HG02678 (cell line): ENCODE measurements around the gene SRPRA.
"Not testable (repeated sequence)": the region's sequence is repeated elsewhere in the genome, so short reads cannot be mapped to it uniquely, and the experiment has no call there.

Source experiments
- ATAC-seq: cut with Tn5 transposase; IDR thresholded peaks from one replicate; pipeline ENCODE4 v1.9.1; 2021; ENCODE audit warnings: mild to moderate bottlenecking, moderate library complexity; ENCODE audit not compliant: unreplicated experiment

Gene SRPRA, protein sequence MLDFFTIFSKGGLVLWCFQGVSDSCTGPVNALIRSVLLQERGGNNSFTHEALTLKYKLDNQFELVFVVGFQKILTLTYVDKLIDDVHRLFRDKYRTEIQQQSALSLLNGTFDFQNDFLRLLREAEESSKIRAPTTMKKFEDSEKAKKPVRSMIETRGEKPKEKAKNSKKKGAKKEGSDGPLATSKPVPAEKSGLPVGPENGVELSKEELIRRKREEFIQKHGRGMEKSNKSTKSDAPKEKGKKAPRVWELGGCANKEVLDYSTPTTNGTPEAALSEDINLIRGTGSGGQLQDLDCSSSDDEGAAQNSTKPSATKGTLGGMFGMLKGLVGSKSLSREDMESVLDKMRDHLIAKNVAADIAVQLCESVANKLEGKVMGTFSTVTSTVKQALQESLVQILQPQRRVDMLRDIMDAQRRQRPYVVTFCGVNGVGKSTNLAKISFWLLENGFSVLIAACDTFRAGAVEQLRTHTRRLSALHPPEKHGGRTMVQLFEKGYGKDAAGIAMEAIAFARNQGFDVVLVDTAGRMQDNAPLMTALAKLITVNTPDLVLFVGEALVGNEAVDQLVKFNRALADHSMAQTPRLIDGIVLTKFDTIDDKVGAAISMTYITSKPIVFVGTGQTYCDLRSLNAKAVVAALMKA

GRCh38 chr11:126268708-126269579 is at the start of gene SRPRA, which contains the start of gene FOXRED1:
SRPRA (minus strand) TSS chr11:126268895; CDS start chr11:126268804, 91 bp downstream.
FOXRED1 (plus strand) TSS chr11:126269154; CDS start chr11:126269207, 53 bp downstream.
- ATAC-seq = peak; percentile 99

GRCh38 chr11:126317756-126318573 is 49.3 kb upstream of the SRPRA start:
- ATAC-seq = peak; percentile 34

DNA sequence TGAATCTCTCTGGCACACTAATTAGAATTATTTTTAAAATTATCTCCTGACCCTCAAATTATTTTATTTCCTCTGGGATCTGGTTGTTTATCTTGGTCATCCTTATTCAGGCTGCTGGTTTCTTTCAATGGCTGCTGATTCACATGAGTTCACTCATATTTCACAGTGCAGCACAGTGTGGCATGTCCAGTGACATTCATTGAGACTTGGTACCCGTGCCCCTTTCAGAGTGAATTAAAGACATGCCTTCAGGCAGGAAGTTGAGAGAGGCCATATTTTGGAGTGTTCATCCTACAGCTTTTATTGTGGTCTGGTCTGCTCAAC is 48.7 kb upstream of the SRPRA start:
- ATAC-seq = no peak

DNA sequence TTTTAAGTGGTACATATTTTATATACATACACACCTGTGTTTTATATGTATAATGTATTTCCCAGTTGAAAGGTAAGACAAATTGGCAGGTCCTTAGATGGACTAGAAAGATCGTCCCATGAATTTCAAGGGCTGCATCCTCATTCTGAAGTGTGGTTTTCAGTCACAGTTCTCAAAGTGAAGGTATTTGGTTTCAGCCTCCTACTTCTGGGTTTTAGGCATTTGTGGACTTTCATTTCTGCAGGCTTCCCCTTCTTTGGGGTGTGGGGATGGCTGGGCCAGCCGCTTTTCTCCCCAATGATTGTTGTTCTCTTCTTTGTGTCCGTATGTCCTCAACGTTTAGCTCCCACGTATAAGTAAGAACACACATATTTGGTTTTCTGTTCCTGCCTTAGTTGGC is 45.1 kb upstream of the SRPRA start:
- ATAC-seq = no peak

DNA sequence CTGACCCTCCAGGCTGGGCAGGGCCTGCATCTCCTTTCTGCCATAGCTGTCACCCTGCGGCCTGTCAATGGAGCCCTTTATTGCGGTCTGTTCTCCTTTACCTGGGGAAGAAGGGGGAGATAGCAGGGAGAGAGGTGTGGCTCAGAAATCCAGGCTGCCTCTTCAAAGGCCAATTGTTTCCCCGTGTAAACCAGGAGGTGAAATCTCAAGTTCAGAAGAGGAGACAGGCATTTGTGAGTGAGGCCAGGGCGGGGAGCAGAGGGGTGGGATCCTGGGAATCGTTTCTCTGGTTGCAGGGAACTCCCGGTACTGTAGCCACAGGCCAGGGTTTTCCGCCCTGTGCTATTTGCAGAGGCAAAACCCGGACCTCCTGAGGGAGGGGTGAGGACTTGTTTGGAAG is 44.3 kb upstream of the SRPRA start:
- ATAC-seq = no peak

DNA sequence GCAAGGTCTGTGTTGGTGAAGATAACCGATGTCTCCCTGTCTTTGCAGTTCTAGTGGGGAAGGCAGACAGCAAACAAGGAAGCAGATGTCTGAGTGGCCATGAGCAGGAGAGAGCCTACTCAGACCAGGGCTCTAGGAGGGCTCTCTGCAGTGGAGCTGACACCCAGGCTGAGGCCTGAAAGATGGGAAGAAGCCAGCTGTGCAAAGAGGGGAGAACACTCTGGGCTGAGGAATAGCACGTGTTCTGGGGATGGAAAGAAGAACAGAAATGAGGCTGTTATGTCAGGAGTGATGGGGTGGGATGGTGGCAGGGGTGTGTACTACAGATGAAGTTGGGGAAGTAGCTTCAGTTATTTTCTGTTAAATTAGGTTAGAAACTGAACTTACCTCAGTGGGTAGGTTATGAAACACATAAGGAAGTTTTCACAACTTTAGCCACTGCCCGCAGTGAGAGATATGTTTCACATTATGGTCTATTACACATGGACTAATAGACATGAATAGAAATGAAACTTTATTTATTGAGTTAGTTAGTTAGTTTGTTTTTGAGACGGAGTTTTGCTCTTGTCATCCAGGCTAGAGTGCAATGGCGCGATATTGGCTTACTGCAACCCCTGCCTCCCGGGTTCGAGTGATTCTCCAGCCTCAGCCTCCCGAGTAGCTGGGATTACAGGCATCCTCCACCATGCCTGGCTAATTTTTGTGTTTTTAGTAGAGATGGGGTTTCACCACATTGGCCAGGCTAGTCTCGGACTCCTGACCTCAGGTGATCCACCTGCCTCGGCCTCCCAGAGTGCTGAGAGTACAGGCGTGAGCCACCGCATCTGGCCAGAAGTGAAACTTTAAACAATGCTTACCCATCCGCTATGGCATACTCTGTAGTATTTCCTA is 43.0 kb upstream of the SRPRA start:
- ATAC-seq = peak; percentile 61

- no peak for ATAC-seq
Observed at GRCh38 chr11:126310992-126311310, 42.3 kb upstream of the SRPRA start.

DNA sequence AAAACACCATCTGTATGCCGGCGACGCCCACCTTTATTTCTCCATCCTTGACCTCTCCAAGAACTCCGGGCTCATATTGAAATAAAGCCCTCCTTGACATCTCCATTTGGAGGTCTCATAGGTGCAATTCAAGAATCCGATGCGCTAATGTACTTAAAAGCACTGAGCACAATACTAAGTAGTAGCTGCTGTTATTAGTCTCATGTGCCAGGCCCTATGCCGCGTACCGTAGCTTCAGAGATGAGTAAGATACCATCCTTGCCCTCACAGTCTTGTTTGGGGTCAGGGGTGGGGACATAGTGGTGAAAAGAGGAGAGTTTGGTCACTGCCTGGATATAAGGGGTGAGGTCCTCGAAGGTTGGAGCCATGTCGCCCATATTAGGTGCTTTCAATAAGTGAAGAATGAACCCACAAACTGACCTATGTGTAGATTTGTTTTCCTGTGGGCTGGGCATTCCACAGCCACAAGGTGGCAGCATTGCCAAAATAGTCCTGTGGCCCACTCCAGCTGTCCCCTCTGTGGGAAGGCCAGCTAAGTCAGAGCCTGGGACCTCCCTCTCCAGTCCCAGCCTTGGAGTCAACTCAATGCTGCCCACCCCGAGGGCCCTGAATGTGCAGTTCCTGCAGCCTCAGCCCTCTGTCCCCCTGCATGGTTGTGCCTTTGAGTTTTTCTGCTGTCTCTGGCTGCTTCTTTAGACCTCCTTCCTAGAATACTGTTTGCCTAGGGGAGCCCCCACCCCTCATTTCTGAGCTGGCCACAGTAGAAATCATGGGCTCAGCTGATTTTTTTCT is 41.7 kb upstream of the SRPRA start:
- ATAC-seq = peak; percentile 33

GRCh38 chr11:126308771-126309170 is 40.1 kb upstream of the SRPRA start:
- not testable (repeated sequence) for ATAC-seq

- ATAC-seq = no peak
Observed at GRCh38 chr11:126308271-126308671, 39.6 kb upstream of the SRPRA start.

DNA sequence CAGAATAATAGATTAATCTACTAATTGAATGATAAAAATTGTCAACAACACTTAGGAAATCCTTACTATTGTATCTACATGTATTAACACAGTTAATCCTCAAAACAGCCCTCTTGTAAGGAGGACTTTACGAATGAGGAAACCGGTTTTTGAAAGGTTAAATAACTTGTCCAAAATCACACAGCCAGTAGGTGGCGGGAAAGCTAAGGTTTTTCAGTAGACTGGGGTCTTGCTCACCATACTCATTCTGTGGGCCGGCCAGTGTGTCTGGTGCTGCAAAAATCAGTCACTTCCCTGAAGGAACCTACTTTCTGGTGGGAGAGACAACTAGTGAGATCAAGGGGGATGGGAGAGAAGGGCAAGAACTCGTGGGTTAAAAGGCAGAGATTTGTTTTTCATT is 39.0 kb upstream of the SRPRA start:
- no peak for ATAC-seq

DNA sequence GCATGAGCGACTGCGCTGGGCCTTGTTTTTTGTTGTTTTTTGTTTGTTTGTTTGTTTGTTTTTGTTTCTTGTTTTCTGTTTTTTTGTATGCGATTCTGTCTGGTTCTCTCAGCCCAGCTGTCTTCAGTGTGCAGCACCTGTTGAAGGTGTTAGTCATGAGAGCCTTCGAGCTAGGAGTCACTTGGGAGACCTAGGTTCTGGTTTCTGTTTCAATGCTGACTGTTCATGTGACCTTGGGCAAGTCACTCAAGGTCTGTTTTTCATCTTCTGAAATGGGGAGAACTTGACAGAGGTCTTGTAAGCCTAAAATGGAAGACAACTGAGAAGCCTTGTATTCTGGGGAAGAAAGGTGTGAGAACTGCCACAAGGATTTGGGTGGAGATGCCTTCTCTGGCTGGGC is 37.0 kb upstream of the SRPRA start:
- ATAC-seq = peak; percentile 65

GRCh38 chr11:126304457-126305075 is 35.9 kb upstream of the SRPRA start:
- ATAC-seq = peak; percentile 4

DNA sequence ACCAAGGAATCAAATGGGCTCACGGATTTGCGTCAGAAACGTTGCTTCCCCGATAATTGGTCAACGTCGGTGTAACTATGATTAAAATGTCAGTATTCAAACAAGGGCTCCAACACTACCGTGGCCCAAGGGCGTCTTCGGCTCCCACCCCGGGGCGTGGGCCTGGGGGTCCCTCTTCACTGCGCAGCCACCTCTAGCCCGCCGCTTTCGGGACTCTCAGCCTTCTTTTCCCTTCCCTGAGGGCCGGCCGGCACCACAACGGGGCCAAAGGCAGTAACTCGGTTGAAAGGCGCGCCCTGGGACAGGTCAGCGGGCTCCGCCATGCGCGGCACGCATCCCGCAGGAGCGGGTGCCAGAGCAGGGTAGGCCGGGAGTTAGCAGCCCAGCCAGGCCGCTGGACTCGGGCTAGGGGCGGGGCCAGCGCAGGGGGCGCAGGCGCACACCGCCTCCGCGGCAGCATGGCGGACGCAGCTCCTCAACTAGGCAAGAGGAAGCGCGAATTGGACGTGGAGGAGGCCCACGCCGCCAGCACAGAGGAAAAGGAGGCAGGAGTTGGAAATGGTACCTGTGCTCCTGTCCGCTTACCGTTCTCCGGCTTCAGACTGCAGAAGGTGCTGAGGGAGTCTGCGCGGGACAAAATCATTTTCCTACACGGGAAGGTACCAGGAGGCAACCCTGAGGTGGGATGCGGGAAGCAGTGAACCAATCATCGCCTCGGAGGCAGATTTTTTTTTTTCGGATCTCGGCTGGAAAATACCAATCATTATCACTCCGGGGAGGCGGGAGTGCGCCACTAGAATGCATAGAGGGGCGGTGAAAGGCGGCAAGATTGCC is 35.1 kb upstream of the SRPRA start, which contains the start of gene DCPS:
Gene DCPS (plus strand): TSS at position 438 of the 834 bp plus-strand sequence. CDS start 21 bp downstream, at position 459.
- peak; percentile 84 for ATAC-seq

DNA sequence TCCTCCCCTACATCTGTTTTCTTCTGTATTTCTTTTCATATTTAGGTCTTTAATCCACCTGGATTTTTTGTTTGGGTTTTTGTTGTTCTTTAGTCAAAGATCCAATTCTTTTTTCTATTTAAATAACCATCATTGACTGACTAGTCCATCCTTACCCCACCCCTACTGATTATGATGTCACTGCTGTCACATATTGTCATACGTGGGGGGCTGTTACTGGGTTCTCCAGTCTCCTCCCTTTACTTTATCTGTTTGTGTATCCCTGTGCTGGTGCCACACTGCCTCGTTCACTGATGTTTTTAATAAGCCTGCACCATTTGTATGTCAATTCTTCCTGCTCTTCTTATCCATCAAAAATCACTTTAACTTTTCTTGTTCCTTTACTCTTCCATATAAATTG is 28.3 kb upstream of the SRPRA start:
- no peak for ATAC-seq

- no peak for ATAC-seq
Observed at GRCh38 chr11:126293726-126294125, 25.0 kb upstream of the SRPRA start.

DNA sequence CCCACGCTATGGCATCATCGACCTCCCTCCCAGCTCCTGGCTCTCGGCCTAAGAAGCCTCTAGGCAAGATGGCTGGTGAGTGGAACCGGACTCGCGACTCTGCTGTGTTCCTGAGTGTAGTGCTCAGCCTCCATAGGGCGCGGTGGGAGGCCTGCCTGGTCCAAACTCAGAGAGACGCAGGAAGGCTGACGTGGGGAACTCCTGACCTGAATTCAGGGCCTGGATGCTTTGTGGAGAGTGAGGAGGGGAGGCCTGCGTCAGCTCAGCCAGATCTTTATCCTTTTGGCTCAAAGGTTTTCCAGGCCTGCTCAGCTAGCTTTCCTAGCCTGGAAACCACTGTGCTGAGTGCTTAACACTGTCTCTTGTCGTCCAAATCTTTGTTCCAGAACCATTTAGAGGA is 22.2 kb upstream of the SRPRA start:
- no peak for ATAC-seq

DNA sequence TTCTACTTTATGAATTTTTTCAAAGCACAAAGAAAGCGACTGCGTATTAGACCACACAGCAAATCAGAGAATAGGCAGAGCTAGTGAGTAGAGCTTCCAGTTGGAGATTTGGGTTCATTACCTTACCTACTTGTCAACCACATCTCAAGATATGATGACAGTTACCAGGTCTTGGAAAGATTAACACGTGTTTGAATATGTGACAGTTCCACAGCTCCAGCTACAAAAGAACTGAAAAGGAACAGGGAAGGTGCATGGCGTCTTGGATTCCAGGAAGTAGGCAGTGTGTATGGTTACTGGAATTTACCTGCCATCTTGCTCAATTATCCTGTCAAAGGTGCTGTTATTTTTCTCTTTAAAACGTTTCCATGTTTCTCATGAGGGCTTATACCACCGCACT is 19.5 kb upstream of the SRPRA start:
- ATAC-seq = no peak
